GM18867 (cell line): ENCODE data around the gene RPL21.

Experiments
- ATAC-seq: cut with Tn5 transposase; IDR thresholded peaks from one replicate; pipeline ENCODE4 v1.9.1; 2021; ENCODE audit warnings: mild to moderate bottlenecking, moderate library complexity; ENCODE audit not compliant: unreplicated experiment

The RPL21 gene

DNA sequence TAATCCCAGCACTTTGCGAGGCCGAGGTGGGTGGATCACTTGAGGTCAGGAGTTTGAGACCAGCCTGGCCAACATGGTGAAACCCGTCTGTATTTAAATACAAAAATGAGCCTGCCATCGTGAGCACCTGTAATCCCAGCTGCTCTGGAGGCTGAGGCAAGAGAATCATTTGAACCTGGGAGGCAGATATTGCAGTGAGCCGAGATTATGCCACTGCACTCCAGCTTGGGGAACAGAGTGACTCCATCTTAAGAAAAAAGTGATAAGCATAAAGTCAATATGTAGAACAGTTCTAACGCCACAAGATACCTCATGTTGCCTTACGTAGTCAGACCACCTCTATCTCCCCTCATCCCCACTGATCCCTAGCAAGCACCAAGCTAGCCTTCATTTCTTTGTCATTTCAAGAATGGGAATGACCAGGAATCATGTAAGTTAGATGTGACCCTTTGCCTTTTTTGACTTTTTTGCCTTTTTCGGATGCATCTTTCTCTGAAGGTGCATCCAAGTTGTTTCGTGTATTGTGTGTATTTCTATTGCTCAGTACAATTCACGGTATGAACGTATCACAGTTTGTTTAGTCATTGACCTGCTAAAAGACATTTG is 6.4 kb downstream of the RPL21 start:
- no peak for ATAC-seq

- ATAC-seq, result no peak
Measured at GRCh38 chr13:27258637-27259386, 7.5 kb downstream of the RPL21 start.

- ATAC-seq, result no peak
Measured at GRCh38 chr13:27259831-27260230, 8.5 kb downstream of the RPL21 start.

GRCh38 chr13:27261396-27261795 is 10.0 kb downstream of the RPL21 start:
- ATAC-seq, result no peak

DNA sequence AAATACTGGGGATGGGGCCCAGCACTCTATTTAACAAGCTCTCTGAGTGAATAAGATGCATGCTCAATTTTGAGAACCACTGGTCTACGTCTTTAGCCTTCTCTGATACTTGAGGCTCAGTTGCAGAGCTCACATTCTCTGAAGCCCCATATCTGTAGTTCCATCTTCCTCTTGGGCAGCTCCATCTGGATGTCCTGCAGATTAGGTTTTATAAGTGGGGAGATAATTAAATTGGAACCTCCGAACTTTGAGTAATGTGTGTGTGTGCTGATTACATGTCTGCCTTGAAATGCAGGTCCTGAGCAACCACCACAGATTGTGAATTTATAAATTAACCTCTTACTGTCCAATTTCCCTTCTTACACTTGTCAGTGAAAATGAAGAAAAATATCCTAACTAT is 12.1 kb downstream of the RPL21 start:
- ATAC-seq, result no peak

GRCh38 chr13:27264181-27264580 is 12.8 kb downstream of the RPL21 start:
- no peak for ATAC-seq

GRCh38 chr13:27264648-27265047 is 13.3 kb downstream of the RPL21 start:
- ATAC-seq, result no peak

DNA sequence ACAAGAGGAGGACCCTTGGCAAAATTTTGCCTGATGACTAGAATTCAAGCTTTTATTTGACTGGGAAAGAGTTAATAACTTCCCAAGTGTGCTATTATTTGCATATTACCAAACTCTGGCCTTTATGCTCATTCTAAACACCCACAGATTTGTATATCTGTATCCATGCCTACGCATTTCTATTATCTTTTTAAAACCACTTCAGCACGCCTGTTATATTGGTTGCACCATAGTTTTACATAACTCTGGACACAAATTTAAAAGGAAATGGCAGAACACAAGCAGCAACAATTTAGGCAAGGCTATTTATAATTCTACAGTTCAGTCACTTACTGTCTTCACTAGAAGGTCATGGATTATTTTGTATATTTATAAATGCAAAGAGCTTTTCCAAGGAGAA is 15.6 kb downstream of the RPL21 start:
- ATAC-seq, result no peak

GRCh38 chr13:27267596-27267995 is 16.2 kb downstream of the RPL21 start:
- ATAC-seq, result no peak

- ATAC-seq, result no peak
Measured at GRCh38 chr13:27269114-27269665, 17.8 kb downstream of the RPL21 start.

DNA sequence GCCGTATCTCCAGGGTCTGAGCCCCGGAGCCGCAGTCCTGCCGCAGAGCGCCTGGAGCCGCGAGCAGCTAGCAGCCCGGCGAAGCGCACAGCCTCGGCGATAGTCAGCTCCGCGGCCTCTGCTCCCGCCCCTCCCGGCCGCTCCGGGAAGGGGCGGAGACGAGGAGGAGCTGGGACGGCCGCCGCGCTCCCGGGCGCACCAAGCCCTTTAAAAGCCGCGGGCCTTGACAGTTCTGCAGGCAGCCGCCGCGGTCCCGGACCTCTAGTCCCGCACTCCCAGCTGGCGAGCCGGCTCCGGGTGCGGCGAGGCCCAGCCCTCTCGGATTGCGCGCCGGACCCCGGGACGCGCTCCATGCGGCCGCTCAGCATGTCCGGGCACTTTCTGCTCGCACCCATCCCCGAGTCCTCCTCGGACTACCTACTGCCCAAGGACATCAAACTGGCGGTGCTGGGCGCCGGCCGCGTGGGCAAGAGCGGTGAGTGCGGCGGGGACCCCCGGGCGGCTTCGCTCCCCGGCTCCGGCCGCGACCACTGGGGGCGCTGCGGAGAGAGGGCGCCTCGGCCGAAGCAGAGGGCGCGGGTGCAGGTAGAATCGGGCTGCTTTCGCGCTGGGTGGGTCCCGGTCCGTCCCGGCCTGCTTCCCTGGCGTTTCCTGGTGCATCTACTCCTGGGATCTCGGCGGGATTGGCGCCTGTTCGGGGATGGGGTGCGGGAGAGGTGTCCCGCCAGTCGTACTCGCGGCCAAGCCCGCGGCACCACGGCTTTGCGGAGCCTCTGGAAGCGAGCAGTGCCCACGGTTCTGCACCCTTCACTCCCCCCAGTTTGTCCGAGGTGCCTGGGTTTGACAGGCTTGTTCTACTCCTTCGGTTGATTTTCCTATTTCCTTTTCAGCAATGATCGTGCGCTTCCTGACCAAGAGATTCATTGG is 19.5 kb downstream of the RPL21 start, which contains the start of gene RASL11A:
TSS of gene RASL11A (plus strand) at position 237 of the 927 bp plus-strand sequence. CDS start at position 352, 115 bp downstream.
- peak; percentile 87 for ATAC-seq

- no peak for ATAC-seq
Measured at GRCh38 chr13:27271570-27272096, 20.3 kb downstream of the RPL21 start.

DNA sequence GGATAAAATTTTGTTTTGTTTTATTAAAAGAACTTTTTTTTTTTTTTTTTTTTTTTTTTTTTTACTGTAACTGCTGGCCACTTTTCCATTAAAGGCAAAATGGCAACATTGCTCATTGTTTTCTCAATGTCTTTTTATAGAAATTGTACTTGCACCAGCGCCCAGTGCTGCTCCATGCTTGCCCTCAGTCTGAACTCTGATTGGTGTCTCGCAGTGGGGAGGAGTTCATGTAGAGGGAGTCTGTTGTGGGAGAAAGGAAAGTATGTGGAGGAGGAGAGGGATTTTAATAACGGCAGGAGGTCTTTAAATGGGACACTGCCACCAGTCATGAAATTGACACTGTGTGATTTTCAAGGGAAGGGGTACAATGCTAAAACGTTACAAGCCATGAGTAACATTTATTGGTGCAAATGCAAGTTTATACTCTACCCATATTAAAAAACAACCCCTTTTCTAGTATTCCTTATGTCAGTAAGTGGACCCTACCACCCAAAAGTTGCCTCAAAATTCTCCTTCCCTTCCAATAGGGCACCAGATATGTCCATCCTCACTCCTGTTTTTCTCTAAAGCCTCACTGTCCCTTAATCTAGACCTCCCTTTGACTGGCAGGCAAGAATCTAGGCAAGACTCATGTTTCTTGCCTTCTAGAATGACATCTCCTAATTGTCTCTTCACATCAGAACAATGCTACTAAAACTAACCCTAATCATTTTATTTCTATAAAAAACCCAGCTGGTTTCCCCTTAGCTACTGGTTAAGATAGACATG is 22.5 kb downstream of the RPL21 start:
- no peak for ATAC-seq

- no peak for ATAC-seq
Measured at GRCh38 chr13:27274631-27275030, 23.3 kb downstream of the RPL21 start.

GRCh38 chr13:27276188-27276587 is 24.8 kb downstream of the RPL21 start:
- no peak for ATAC-seq

GRCh38 chr13:27279506-27279905 is 28.1 kb downstream of the RPL21 start:
- ATAC-seq, result no peak

DNA sequence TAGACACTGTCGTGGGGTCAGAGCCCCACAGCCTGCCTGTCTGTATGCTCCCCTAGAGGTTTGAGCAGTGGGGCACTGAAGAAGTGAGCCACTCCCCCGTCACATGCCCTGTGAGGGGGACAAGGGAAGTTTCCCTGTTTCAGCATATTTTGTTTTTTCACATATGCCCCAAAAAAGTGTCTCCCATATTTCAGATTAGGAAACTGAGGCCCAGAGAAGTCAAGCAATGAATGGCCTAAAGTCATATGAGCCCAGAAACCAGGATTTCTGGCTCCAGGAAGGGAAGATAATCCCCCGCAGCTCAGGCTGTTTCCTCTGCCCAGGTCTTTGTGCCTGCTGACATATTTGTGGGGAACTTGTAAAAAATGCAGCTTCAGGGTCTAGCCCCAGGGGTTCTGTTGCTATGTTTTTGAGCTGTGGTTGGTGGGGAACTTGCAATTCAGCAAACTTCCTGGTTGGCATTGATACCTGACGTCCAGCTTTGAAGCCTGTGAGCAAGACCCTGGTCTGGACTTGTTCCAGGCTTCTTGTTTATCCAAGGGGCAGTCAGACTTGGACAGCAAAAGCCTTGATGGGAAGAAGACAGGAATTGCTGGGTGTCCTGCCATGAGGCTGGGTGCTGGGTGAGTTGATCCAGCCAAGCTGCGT is 28.8 kb downstream of the RPL21 start:
- ATAC-seq, result no peak

DNA sequence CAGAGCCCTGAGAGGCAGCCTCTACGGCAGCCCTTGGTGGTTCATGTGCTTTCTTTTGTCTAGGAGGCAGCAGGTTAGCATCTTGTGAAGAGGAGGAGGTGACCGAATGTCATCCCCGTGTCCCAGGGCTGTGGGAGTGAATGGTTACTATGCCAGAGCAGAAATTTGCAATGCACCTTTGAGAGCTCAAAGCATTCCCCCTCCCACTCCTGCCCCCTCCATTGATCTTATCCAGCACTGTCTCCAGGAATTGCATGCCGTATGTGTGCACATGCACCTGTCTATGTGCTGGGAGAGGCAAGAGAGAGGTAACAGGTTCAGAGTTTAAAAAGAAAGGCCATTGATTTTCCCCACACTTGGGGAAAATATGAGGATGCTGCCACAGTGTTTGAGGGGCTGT is 29.5 kb downstream of the RPL21 start:
- no peak for ATAC-seq

DNA sequence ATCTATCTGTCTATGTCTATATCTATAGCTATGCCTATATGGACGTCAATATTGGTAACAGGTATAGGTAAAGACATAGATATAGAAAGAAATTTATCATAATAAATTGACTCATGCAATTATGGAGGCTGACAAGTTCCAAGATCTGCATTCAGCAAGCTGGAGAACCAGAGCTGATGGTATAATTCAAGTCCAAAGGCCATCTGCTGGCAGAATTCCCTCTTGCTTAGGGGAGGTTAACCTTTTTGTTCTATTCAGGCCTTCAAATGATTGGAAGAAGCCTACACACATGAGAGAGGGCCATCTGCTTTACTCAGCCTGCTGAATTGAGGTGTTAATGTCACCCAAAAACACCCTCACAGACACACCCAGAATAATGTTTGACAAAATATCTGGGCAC is 30.1 kb downstream of the RPL21 start:
- no peak for ATAC-seq
